Cerebellar nuclear complex (tissue), 1 donor: Measurements from ENCODE around the gene ZBTB11.
"Not testable (repeated sequence)": the region's sequence is repeated elsewhere in the genome, so short reads cannot be mapped to it uniquely, and the experiment has no call there.

Experiments
- DNase-seq, 2 experiments: peaks; one replicate each; lab custom pipeline; 2025; lab: John Stamatoyannopoulos, UW

The ZBTB11 gene

DNA sequence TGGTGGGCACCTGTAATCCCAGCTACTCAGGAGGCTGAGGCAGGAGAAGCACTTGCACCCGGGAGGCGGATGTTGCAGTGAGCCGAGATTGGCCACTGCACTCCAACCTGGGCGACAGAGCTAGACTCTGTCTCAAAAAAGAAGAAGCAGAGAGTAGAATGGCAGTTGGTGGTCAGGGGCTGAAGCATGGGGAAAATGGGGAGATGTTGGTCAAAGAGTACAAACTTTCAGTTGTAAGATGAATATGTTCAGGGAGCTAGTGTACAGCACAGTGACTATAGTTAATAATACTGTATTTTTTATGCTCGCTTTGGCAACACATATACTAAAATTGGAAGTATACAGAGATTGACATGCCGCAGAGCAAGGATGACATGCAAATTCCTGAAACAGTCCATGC lies 61.4 kb downstream of the ZBTB11 start:
- no peak for DNase-seq

DNA sequence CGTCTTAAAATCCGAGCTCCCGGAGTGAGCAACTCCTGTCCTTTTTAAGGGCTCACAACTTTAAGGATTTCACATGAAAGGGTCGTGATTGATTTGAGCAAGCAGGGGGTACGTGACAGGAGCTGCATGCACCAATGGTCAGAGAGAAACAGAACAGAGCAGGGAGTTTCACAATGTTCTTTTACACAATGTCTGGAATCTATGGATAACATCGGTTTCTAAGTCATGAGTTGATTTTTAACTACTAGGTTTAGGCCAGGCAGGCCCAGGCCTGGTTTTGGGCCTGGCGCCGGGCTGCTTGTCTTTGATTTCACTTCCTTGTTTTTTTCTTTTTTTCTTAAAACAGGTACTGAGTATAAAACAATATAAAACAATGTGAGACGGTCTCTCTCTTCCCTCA lies 63.9 kb downstream of the ZBTB11 start:
- not testable (repeated sequence) for DNase-seq

- DNase-seq: no peak
Measured at GRCh38 chr3:101611023-101611422, 65.9 kb downstream of the ZBTB11 start.

- DNase-seq: not testable (repeated sequence)
Measured at GRCh38 chr3:101605398-101605797, 71.5 kb downstream of the ZBTB11 start.

DNA sequence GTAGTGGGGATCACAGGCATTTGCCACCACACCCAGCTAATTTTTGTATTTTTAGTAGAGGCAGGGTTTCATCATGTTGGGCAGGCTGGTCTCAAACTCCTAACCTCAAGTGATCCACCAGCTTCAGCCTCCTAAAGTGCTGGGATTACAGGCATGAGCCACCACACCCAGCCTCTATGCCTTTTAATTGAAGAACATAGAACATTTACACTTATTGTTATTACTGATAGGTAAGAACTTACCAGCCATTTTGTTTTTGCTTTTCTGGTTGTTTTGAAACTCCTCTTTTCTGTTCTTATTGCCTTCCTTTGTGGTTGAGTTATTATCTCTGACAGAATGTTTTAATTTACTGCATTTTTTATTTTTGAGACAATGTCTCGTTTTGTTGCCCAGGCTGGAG lies 73.7 kb downstream of the ZBTB11 start:
- no peak for DNase-seq

- no peak for DNase-seq
Measured at GRCh38 chr3:101602731-101603130, 74.2 kb downstream of the ZBTB11 start.
